DOHH2 (cell line): ENCODE measurements around the gene GAB2.

Experiments used
- H3F3A ChIP-seq: fragments of 200-600 bp; sonication (generic), shearing (Covaris generic); 2 replicates; pipeline ENCODE4 v1.6.0; 2016; ENCODE audit warnings: antibody characterized with exemption, mild to moderate bottlenecking; ENCODE audit not compliant: control insufficient read depth, insufficient read depth
- H3K27ac ChIP-seq: fragments of 200-600 bp; sonication (generic); 2 replicates; pipeline ENCODE4 v1.5.1; 2014; ENCODE audit warnings: low read depth, mild to moderate bottlenecking, low read length, moderate library complexity
- H3K27me3 ChIP-seq: fragments of 200-600 bp; sonication (generic); 2 replicates; pipeline ENCODE4 v1.6.1; 2014; ENCODE audit warnings: mild to moderate bottlenecking, low read length, mixed read lengths; ENCODE audit not compliant: control insufficient read depth
- H3K36me3 ChIP-seq: fragments of 200-600 bp; sonication (generic); 2 replicates; pipeline ENCODE4 v1.6.1; 2014; ENCODE audit warnings: mild to moderate bottlenecking, low read length, moderate library complexity, mixed read lengths; ENCODE audit not compliant: control insufficient read depth
- H3K4me1 ChIP-seq: fragments of 200-600 bp; sonication (generic); 2 replicates; pipeline ENCODE4 v1.6.1; 2014; ENCODE audit warnings: mild to moderate bottlenecking, low read length, mixed read lengths; ENCODE audit not compliant: control insufficient read depth
- H3K4me2 ChIP-seq: fragments of 200-600 bp; sonication (generic); 2 replicates; pipeline ENCODE4 v1.6.0; 2014; ENCODE audit warnings: mild to moderate bottlenecking, low read length, moderate library complexity
- H3K4me3 ChIP-seq: fragments of 200-600 bp; sonication (generic); 2 replicates; pipeline ENCODE4 v1.5.1; 2014; ENCODE audit warnings: mild to moderate bottlenecking, low read length, mixed read lengths
- H3K79me2 ChIP-seq: fragments of 200-600 bp; sonication (generic); 2 replicates; pipeline ENCODE4 v1.6.1; 2014; ENCODE audit warnings: mild to moderate bottlenecking, low read length, mixed read lengths; ENCODE audit not compliant: control insufficient read depth
- H3K9me2 ChIP-seq: fragments of 200-600 bp; sonication (generic); replicated peaks from 2 replicates; pipeline ENCODE4 v1.6.1; 2014; ENCODE audit warnings: mild to moderate bottlenecking, low read length, mixed read lengths; ENCODE audit not compliant: control insufficient read depth
- H3K9me3 ChIP-seq: fragments of 200-600 bp; sonication (generic); 2 replicates; pipeline ENCODE4 v1.6.1; 2014; ENCODE audit warnings: antibody characterized with exemption, low read length, mixed read lengths; ENCODE audit not compliant: control insufficient read depth, insufficient read depth
- H4K20me1 ChIP-seq: fragments of 200-600 bp; sonication (generic); 2 replicates; pipeline ENCODE4 v1.6.0; 2014; ENCODE audit warnings: low read depth, mild to moderate bottlenecking, antibody characterized with exemption, low read length, moderate library complexity; ENCODE audit not compliant: control insufficient read depth, insufficient read depth
- CTCF ChIP-seq: fragments of 200-600 bp; sonication (generic); IDR thresholded peaks from one replicate; pipeline ENCODE4 v1.5.1; 2014; ENCODE audit warnings: antibody characterized with exemption, mild to moderate bottlenecking, low read depth, low read length; ENCODE audit not compliant: poor library complexity, severe bottlenecking
- EZH2phosphoT487 ChIP-seq: fragments of 200-600 bp; sonication (generic); IDR thresholded peaks from 2 replicates; pipeline ENCODE4 v1.6.1; 2017; ENCODE audit warnings: borderline replicate concordance, mild to moderate bottlenecking, antibody characterized with exemption, low read length, moderate library complexity, mixed read lengths

GAB2 gene

GRCh38 chr11:78248903-78249302 lies 168.7 kb downstream of the GAB2 start:
- Histone ChIP-seq H3F3A (no peaks in the 10 kb centered on the region), H3K4me3 (no peak overlapping the region), H3K36me3 (no peaks in the 10 kb centered on the region), H3K27me3 (no peaks in the 10 kb centered on the region), H3K79me2 (no peaks in the 10 kb centered on the region), H3K9me2 (no peaks in the 10 kb centered on the region), H3K4me2 (no peak overlapping the region), H4K20me1 (no peaks in the 10 kb centered on the region), H3K27ac (no peak overlapping the region), H3K4me1 (peaks cover 6% of the 10 kb centered on the region), H3K9me3 (no peaks in the 10 kb centered on the region)
- no peak for TF ChIP-seq EZH2phosphoT487
- TF ChIP-seq CTCF, result no peak

GRCh38 chr11:78248191-78248590 lies 169.4 kb downstream of the GAB2 start:
- Histone ChIP-seq H3K79me2 (no peaks in the 10 kb centered on the region), H3K4me3 (no peak overlapping the region), H3K9me3 (no peaks in the 10 kb centered on the region), H3K36me3 (no peaks in the 10 kb centered on the region), H3K27me3 (no peaks in the 10 kb centered on the region), H3F3A (no peaks in the 10 kb centered on the region), H3K4me1 (peaks cover 6% of the 10 kb centered on the region), H3K4me2 (no peak overlapping the region), H4K20me1 (no peaks in the 10 kb centered on the region), H3K9me2 (no peaks in the 10 kb centered on the region), H3K27ac (no peak overlapping the region)
- TF ChIP-seq EZH2phosphoT487, result no peak
- TF ChIP-seq CTCF, result no peak

GRCh38 chr11:78244546-78245255 lies 172.9 kb downstream of the GAB2 start:
- Histone ChIP-seq H3F3A (no peaks in the 10 kb centered on the region), H3K36me3 (no peaks in the 10 kb centered on the region), H3K4me1 (peaks cover 6% of the 10 kb centered on the region), H3K9me2 (no peaks in the 10 kb centered on the region), H3K27me3 (no peaks in the 10 kb centered on the region), H3K4me2 (no peak overlapping the region), H3K27ac (no peak overlapping the region), H4K20me1 (no peaks in the 10 kb centered on the region), H3K4me3 (no peak overlapping the region), H3K79me2 (no peaks in the 10 kb centered on the region), H3K9me3 (peaks cover 8% of the 10 kb centered on the region; the same call in 1 of the 2 replicates)
- TF ChIP-seq CTCF (no peak), EZH2phosphoT487 (no peak)
